ENCODE data around the gene TASL.
A peak's percentile ranks its signal among the peaks of the same experiment; 100 is the strongest.

Gene TASL, protein sequence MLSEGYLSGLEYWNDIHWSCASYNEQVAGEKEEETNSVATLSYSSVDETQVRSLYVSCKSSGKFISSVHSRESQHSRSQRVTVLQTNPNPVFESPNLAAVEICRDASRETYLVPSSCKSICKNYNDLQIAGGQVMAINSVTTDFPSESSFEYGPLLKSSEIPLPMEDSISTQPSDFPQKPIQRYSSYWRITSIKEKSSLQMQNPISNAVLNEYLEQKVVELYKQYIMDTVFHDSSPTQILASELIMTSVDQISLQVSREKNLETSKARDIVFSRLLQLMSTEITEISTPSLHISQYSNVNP

DNA sequence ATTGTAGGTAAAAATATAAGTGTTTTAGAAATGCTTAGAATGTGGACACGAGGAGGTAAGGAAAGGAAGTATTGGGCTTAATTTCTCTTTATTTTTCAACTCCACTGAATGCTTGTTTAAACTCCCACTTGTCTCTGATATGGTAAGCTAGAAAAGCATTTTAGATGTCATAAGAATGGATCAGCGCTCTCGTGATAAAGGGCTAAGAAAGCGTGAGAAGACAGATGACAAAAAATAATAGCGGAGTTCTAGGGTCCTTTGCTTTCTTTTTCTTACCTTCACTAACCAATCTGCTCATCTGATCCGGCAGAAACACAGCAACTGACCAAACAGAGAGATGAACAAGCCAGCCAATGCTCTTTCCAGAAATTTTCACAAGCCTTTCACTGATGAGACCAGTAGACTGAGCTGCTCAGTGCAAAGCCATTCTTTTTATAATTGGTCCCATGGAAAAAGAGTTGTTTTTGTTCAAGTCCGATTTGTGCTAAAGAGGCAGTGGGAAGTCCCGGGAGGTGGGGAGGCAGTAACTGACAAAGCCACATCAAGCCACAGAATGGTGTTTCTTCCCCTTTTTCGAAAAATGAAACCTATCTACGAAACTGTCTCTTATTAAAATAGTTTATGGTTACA lies at the start of gene TASL:
TASL (minus strand) TSS at position 405 of the 630 bp plus-strand sequence. CDS start 17,411 bp downstream, outside the sequence.
- H3K27me3 ChIP-seq (ENCODE audit: insufficient read depth, insufficient read length) = no peaks in the 10 kb centered on the region
- no peaks in the 10 kb centered on the region for H3K4me1 ChIP-seq (ENCODE audit: insufficient read depth, insufficient read length)
- no peaks in the 10 kb centered on the region for H3K9me3 ChIP-seq (ENCODE audit: insufficient read depth, low read length)
- no peak within 1 kb of the TSS for H3K4me3 ChIP-seq (ENCODE audit: insufficient read length, low read depth)
- no peaks in the 10 kb centered on the region for H3K36me3 ChIP-seq (ENCODE audit: insufficient read depth, insufficient read length, low read length)
- H3K9ac ChIP-seq (ENCODE audit: insufficient read length, low read depth) = no peak within 1 kb of the TSS
- TF ChIP-seq ZNF274 (IDR thresholded peaks at IDR 0.05; ENCODE audit: low read depth, low read length) (no peak), SUZ12 (IDR thresholded peaks at IDR 0.05; ENCODE audit: extremely low read depth, insufficient read depth, insufficient read length) (no peak), YY1 (IDR thresholded peaks at IDR 0.05; ENCODE audit: insufficient read depth, insufficient read length) (no peak)
- DNase-seq (ENCODE audit: low read depth, low spot score) = no peak

DNA sequence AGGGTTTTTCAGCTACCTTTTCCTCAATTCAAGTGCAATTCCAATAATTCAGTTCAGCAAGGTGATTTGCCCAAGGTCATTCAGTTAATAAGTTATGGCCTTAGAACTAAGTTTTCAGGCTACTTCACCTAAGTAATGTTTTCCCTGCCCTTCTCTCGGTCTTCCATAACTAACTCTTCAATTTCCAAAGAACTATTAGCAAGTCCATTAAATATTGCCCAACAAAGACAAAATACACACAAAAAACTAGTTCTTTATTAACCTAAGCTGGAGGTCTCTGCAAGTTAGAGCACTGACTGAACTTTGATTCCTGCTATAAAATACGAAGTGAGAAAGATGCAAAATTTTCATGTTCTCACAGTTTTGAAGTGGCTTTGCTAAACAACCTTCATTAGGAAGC lies 48.8 kb upstream of the TASL start:
- no peak overlapping the region for H3K9ac ChIP-seq (ENCODE audit: insufficient read length, low read depth)
- TF ChIP-seq ZNF274 (IDR thresholded peaks at IDR 0.05; ENCODE audit: low read depth, low read length) = no peak
- no peak for TF ChIP-seq SUZ12 (IDR thresholded peaks at IDR 0.05; ENCODE audit: extremely low read depth, insufficient read depth, insufficient read length)
- TF ChIP-seq YY1 (IDR thresholded peaks at IDR 0.05; ENCODE audit: insufficient read depth, insufficient read length) = no peak
- no peak overlapping the region for H3K4me3 ChIP-seq (ENCODE audit: insufficient read length, low read depth)
- H3K9me3 ChIP-seq (ENCODE audit: insufficient read depth, low read length) = no peaks in the 10 kb centered on the region; the same call in 1 of the 2 replicates
- DNase-seq (ENCODE audit: low read depth, low spot score) = no peak
- no peaks in the 10 kb centered on the region for H3K27me3 ChIP-seq (ENCODE audit: insufficient read depth, insufficient read length)
- no peaks in the 10 kb centered on the region for H3K4me1 ChIP-seq (ENCODE audit: insufficient read depth, insufficient read length)
- no peaks in the 10 kb centered on the region for H3K36me3 ChIP-seq (ENCODE audit: insufficient read depth, insufficient read length, low read length)

DNA sequence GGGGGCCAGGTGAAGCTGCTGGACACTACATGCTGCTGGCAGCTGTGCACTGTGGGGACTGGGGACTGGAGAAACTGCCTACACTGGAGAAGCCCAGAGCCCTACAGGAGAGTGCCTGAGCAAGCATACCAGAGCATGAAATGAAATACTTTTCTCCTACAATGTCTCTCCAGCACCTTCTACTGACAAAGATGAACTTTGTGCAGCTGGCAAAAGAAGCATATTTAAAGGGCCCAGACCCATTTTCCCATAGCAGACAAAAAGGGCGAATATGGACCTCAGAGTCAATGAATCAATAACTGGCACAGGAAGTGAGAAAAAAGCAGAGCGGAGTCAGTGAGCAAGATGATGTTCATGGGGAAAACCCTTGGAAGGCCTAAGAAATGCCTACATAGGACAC lies 44.8 kb upstream of the TASL start:
- Histone ChIP-seq H3K4me3 (ENCODE audit: insufficient read length, low read depth) (no peak overlapping the region), H3K4me1 (ENCODE audit: insufficient read depth, insufficient read length) (no peaks in the 10 kb centered on the region), H3K9ac (ENCODE audit: insufficient read length, low read depth) (no peak overlapping the region), H3K9me3 (ENCODE audit: insufficient read depth, low read length) (no peaks in the 10 kb centered on the region; the same call in 1 of the 2 replicates), H3K27me3 (ENCODE audit: insufficient read depth, insufficient read length) (no peaks in the 10 kb centered on the region), H3K36me3 (ENCODE audit: insufficient read depth, insufficient read length, low read length) (no peaks in the 10 kb centered on the region)
- DNase-seq (ENCODE audit: low read depth, low spot score) = no peak
- TF ChIP-seq ZNF274 (IDR thresholded peaks at IDR 0.05; ENCODE audit: low read depth, low read length) (no peak), YY1 (IDR thresholded peaks at IDR 0.05; ENCODE audit: insufficient read depth, insufficient read length) (no peak), SUZ12 (IDR thresholded peaks at IDR 0.05; ENCODE audit: extremely low read depth, insufficient read depth, insufficient read length) (no peak)

DNA sequence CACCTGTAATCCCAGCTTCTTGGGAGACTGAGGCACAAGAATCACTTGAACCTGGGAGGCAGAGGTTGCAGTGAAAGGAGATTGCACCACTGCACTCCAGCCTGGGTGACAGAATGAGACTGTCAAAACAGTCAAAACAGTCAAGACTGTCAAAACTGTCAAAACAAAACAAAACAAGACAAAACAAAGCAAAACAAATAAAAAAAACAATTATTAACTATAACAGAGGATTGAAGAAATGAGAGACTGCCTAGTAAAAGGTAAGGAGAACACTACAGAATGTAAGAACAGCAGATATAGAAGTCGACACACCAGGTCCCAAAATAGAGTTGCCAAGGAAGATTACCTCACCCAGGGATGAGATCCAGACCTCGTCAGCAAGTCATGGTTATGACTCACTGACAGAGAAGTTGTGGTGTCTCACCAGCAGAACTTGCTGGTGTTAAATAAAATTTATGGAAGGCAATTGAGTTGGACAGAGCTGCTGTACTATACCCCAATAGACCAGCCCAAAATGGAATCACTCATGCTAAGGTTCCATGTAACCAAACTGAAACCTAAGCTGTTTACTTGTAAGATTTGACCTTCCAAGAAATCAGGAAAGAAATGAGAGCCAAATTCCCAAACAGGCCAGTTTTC lies 43.5 kb upstream of the TASL start:
- Histone ChIP-seq H3K4me3 (ENCODE audit: insufficient read length, low read depth) (no peak overlapping the region), H3K9me3 (ENCODE audit: insufficient read depth, low read length) (no peaks in the 10 kb centered on the region; the same call in 1 of the 2 replicates), H3K4me1 (ENCODE audit: insufficient read depth, insufficient read length) (no peaks in the 10 kb centered on the region), H3K27me3 (ENCODE audit: insufficient read depth, insufficient read length) (no peaks in the 10 kb centered on the region), H3K36me3 (ENCODE audit: insufficient read depth, insufficient read length, low read length) (no peaks in the 10 kb centered on the region), H3K9ac (ENCODE audit: insufficient read length, low read depth) (no peak overlapping the region)
- TF ChIP-seq ZNF274 (IDR thresholded peaks at IDR 0.05; ENCODE audit: low read depth, low read length) = no peak
- no peak for TF ChIP-seq SUZ12 (IDR thresholded peaks at IDR 0.05; ENCODE audit: extremely low read depth, insufficient read depth, insufficient read length)
- no peak for TF ChIP-seq YY1 (IDR thresholded peaks at IDR 0.05; ENCODE audit: insufficient read depth, insufficient read length)
- no peak for DNase-seq (ENCODE audit: low read depth, low spot score)

DNA sequence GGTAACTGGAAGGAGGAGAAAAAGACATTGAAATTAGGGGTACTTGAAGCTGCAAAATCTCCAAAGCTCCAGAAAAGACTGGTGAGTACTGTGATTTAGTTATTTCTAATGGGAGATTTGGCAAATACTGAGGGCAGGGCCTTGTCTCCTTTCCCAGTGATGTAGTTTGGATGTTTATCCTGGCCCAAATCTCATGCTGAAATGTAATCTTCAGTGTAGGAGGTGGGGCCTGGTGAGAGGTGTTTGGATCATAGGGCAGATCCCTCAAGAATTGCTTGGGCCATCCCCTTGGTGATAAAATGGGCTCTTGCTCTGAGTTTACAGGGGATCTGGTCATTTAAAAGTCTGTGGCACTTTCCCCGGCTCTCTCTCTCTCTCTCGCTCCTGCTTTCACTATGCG lies 42.6 kb upstream of the TASL start:
- no peak overlapping the region for H3K4me3 ChIP-seq (ENCODE audit: insufficient read length, low read depth)
- DNase-seq (ENCODE audit: low read depth, low spot score) = no peak
- H3K27me3 ChIP-seq (ENCODE audit: insufficient read depth, insufficient read length) = no peaks in the 10 kb centered on the region

DNA sequence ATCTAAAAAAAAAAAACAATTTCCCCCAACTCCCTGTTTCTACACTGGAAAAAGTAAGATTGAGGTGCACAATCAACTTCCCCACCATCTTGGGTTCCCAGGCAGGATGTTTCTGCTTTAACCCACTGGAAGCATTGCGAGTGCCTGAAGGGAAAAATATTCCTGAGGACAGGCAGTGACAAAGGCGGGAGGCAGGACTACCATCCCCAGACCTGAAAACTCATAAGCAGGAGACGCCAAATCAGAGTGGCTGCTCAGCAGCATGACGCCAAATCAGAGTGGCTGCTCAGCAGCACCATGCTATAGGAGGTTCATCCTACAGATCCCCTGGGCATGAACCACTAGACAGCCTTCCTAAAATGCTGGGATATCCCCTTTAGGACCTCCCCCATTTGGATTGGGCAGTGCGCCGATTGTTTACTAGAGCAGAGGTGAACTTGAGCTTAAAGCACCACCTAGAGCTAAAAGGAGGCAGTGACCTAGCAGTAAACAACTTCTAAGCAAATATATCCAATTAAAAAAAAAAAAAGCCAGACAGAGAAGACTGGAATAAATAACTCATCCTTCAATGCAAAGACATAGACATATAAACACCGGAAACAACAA lies 40.7 kb upstream of the TASL start:
- DNase-seq (ENCODE audit: low read depth, low spot score) = peak; percentile 1
- Histone ChIP-seq H3K36me3 (ENCODE audit: insufficient read depth, insufficient read length, low read length) (no peaks in the 10 kb centered on the region), H3K27me3 (ENCODE audit: insufficient read depth, insufficient read length) (no peaks in the 10 kb centered on the region), H3K4me1 (ENCODE audit: insufficient read depth, insufficient read length) (no peaks in the 10 kb centered on the region), H3K9me3 (ENCODE audit: insufficient read depth, low read length) (no peaks in the 10 kb centered on the region; the same call in 1 of the 2 replicates), H3K4me3 (ENCODE audit: insufficient read length, low read depth) (no peak overlapping the region), H3K9ac (ENCODE audit: insufficient read length, low read depth) (no peak overlapping the region)
- no peak for TF ChIP-seq SUZ12 (IDR thresholded peaks at IDR 0.05; ENCODE audit: extremely low read depth, insufficient read depth, insufficient read length)
- TF ChIP-seq ZNF274 (IDR thresholded peaks at IDR 0.05; ENCODE audit: low read depth, low read length) = no peak
- TF ChIP-seq YY1 (IDR thresholded peaks at IDR 0.05; ENCODE audit: insufficient read depth, insufficient read length) = no peak

More for the DNA sequence above, 42.6 kb upstream of the TASL start:
- H3K9me3 ChIP-seq (ENCODE audit: insufficient read depth, low read length) = no peaks in the 10 kb centered on the region; the same call in 1 of the 2 replicates
- no peaks in the 10 kb centered on the region for H3K4me1 ChIP-seq (ENCODE audit: insufficient read depth, insufficient read length)
- TF ChIP-seq SUZ12 (IDR thresholded peaks at IDR 0.05; ENCODE audit: extremely low read depth, insufficient read depth, insufficient read length) (no peak), ZNF274 (IDR thresholded peaks at IDR 0.05; ENCODE audit: low read depth, low read length) (no peak), YY1 (IDR thresholded peaks at IDR 0.05; ENCODE audit: insufficient read depth, insufficient read length) (no peak)
- no peaks in the 10 kb centered on the region for H3K36me3 ChIP-seq (ENCODE audit: insufficient read depth, insufficient read length, low read length)
- no peak overlapping the region for H3K9ac ChIP-seq (ENCODE audit: insufficient read length, low read depth)

Measured in NT2/D1 (cell line).